ENCODE measurements around the gene MAN1A2. TPM values are rescaled to one million over a fixed set of nuclear protein-coding genes. Genes with fewer than 3 reads are reported as not detected.

MAN1A2 gene
- polyA plus RNA-seq, 3 donors = 4.0 to 10.5 (median 7.2) TPM

- Histone ChIP-seq H3K79me2 (ENCODE audit: insufficient read depth, low read length) (no peaks in the 10 kb centered on the region), H3K4me1 (ENCODE audit: control insufficient read depth in 1 of 2, insufficient read depth in 2 of 2, low read length in 2 of 2) (no peaks in the 10 kb centered on the region), H2AFZ (ENCODE audit: insufficient read depth, low read depth, low read length, poor library complexity, severe bottlenecking) (no peak overlapping the region), H3K4me3 (replicated peaks in 1 of 3; ENCODE audit: low read depth in 2 of 3, low read length in 3 of 3) (no peak overlapping the region), H3K27ac (ENCODE audit: low read depth in 1 of 2, low read length in 2 of 2) (no peak overlapping the region), H3K36me3 (replicated peaks in 1 of 2; ENCODE audit: control insufficient read depth in 1 of 2, insufficient read depth in 2 of 2, low read length in 2 of 2) (no peaks in the 10 kb centered on the region), H3K27me3 (ENCODE audit: control insufficient read depth in 2 of 2, insufficient read depth in 2 of 2, low read length in 2 of 2) (no peaks in the 10 kb centered on the region), H3K9me3 (replicated peaks in 1 of 2; ENCODE audit: control insufficient read depth in 1 of 2, insufficient read depth in 1 of 2, low read length in 2 of 2) (no peaks in the 10 kb centered on the region), H3K9ac (ENCODE audit: insufficient read depth, low read length, poor library complexity, severe bottlenecking) (no peak overlapping the region), H4K20me1 (ENCODE audit: insufficient read depth, low read length) (no peaks in the 10 kb centered on the region), H3K4me2 (replicated peaks; ENCODE audit: extremely low read depth, low read length, poor library complexity, severe bottlenecking) (no peak overlapping the region)
- TF ChIP-seq, protein P1, sequence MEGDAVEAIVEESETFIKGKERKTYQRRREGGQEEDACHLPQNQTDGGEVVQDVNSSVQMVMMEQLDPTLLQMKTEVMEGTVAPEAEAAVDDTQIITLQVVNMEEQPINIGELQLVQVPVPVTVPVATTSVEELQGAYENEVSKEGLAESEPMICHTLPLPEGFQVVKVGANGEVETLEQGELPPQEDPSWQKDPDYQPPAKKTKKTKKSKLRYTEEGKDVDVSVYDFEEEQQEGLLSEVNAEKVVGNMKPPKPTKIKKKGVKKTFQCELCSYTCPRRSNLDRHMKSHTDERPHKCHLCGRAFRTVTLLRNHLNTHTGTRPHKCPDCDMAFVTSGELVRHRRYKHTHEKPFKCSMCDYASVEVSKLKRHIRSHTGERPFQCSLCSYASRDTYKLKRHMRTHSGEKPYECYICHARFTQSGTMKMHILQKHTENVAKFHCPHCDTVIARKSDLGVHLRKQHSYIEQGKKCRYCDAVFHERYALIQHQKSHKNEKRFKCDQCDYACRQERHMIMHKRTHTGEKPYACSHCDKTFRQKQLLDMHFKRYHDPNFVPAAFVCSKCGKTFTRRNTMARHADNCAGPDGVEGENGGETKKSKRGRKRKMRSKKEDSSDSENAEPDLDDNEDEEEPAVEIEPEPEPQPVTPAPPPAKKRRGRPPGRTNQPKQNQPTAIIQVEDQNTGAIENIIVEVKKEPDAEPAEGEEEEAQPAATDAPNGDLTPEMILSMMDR (IDR thresholded peaks at IDR 0.05) = no peak
- Mint-ChIP-seq H3K36me3 (no peaks in the 10 kb centered on the region), H3K27me3 (ENCODE audit: low read depth in 3 of 3) (peaks cover 2 to 10% (median 3%) of the 10 kb centered on the region in 3 donors), H3K4me1 (no peaks in the 10 kb centered on the region), H3K27ac (no peak overlapping the region), H3K4me3 (no peak overlapping the region), H3K9me3 (no peaks in the 10 kb centered on the region)
- no peak for DNase-seq
- intact Hi-C loops (cut with micrococcal nuclease) = no loop called here
These were observed 40.2 kb upstream of the MAN1A2 start for GRCh38 chr1:117327011-117327410.

DNA sequence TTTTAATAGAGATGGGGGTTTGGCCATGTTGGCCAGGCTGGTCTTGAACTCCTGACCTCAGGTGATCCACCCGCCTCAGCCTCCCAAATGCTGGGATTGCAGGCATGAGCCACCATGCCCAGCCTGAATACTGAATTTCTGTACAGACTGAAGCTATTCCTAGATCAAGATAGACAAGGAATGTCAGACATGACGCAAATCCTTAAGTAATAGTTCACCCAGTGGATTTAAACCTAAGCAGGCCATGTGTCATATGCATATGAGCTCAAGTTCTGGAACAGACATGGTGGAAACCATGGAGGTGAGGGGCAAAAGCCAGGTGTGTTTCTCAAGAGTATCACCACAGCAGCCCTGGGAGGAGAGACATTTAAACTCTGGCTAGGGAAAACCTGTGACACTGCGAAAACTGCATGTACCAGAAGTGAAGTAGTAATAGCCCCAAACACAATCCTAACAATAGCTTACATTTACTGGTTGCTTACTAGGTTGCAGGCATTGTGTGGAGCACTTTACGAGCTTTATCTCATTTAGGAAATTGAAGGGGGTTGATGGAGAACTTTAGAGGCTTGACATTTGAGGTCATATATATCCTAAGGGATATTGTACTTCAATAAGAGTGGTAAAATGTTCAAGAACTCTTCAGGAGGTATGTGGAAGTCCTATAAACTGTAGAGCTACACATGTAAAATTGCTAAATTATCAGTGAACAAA is 31.7 kb upstream of the MAN1A2 start:
- Mint-ChIP-seq H3K27me3 (ENCODE audit: low read depth in 3 of 3) (no peaks in the 10 kb centered on the region), H3K9me3 (peaks cover 3 to 10% (median 6%) of the 10 kb centered on the region in 7 donors)

More for the DNA sequence above, 31.7 kb upstream of the MAN1A2 start:
- H3K4me2 ChIP-seq (replicated peaks; ENCODE audit: extremely low read depth, low read length, poor library complexity, severe bottlenecking) = no peak overlapping the region
- H3K4me3 ChIP-seq (replicated peaks in 1 of 3; ENCODE audit: low read depth in 2 of 3, low read length in 3 of 3) = no peak overlapping the region
- no peaks in the 10 kb centered on the region for H3K36me3 Mint-ChIP-seq
- no peak overlapping the region for H3K27ac ChIP-seq (ENCODE audit: low read depth in 1 of 2, low read length in 2 of 2)
- DNase-seq = no peak
- H3K9me3 ChIP-seq (replicated peaks in 1 of 2; ENCODE audit: control insufficient read depth in 1 of 2, insufficient read depth in 1 of 2, low read length in 2 of 2) = peaks cover 0 to 7% of the 10 kb centered on the region in 2 donors
- no peak overlapping the region for H3K4me3 Mint-ChIP-seq
- H3K36me3 ChIP-seq (replicated peaks in 1 of 2; ENCODE audit: control insufficient read depth in 1 of 2, insufficient read depth in 2 of 2, low read length in 2 of 2) = no peaks in the 10 kb centered on the region
- H3K27ac Mint-ChIP-seq = no peak overlapping the region
- no peak overlapping the region for H3K9ac ChIP-seq (ENCODE audit: insufficient read depth, low read length, poor library complexity, severe bottlenecking)
- no peak overlapping the region for H2AFZ ChIP-seq (ENCODE audit: insufficient read depth, low read depth, low read length, poor library complexity, severe bottlenecking)
- no peaks in the 10 kb centered on the region for H3K27me3 ChIP-seq (ENCODE audit: control insufficient read depth in 2 of 2, insufficient read depth in 2 of 2, low read length in 2 of 2)
- TF ChIP-seq, protein P1 (IDR thresholded peaks at IDR 0.05) = no peak
- no peaks in the 10 kb centered on the region for H3K4me1 ChIP-seq (ENCODE audit: control insufficient read depth in 1 of 2, insufficient read depth in 2 of 2, low read length in 2 of 2)
- intact Hi-C loops (cut with micrococcal nuclease) = no loop called here
- H4K20me1 ChIP-seq (ENCODE audit: insufficient read depth, low read length) = no peaks in the 10 kb centered on the region
- WGBS (ENCODE audit: insufficient coverage) = 100% methylated on average over 2 of the region's 4 CpGs
- no peaks in the 10 kb centered on the region for H3K4me1 Mint-ChIP-seq
- no peaks in the 10 kb centered on the region for H3K79me2 ChIP-seq (ENCODE audit: insufficient read depth, low read length)
